Effector memory CD4-positive, alpha-beta T cell (primary cell): ENCODE data around the gene MYCBP.
"Not testable (repeated sequence)": the region's sequence is repeated elsewhere in the genome, so short reads cannot be mapped to it uniquely, and the experiment has no call there.

ENCODE experiments used
- DNase-seq, 3 donors: peaks; one replicate each; pipeline ENCODE4 v3.0.0-alpha.2; 2020
- H3K27ac ChIP-seq: 2 replicates; pipeline ENCODE4 v1.7.0; 2013; ENCODE audit warnings: mild to moderate bottlenecking, low read length, moderate library complexity; ENCODE audit not compliant: insufficient read depth, poor library complexity, severe bottlenecking
- H3K27me3 ChIP-seq: replicated peaks from 2 replicates; pipeline ENCODE4 v1.7.0; 2013; ENCODE audit warnings: mild to moderate bottlenecking, low read length; ENCODE audit not compliant: insufficient read depth, control insufficient read depth, poor library complexity, severe bottlenecking
- H3K36me3 ChIP-seq: 2 replicates; pipeline ENCODE4 v1.7.0; 2013; ENCODE audit warnings: mild to moderate bottlenecking, low read length, moderate library complexity; ENCODE audit not compliant: control insufficient read depth, insufficient read depth
- H3K4me1 ChIP-seq: 2 replicates; pipeline ENCODE4 v1.7.0; 2013; ENCODE audit warnings: low read length, mild to moderate bottlenecking; ENCODE audit not compliant: control insufficient read depth, insufficient read depth, poor library complexity, severe bottlenecking
- H3K4me3 ChIP-seq: 2 replicates; pipeline ENCODE4 v1.7.0; 2013; ENCODE audit warnings: low read length, low read depth, mild to moderate bottlenecking; ENCODE audit not compliant: insufficient read depth, poor library complexity, severe bottlenecking
- H3K9me3 ChIP-seq: 2 replicates; pipeline ENCODE4 v1.7.0; 2013; ENCODE audit warnings: mild to moderate bottlenecking, low read length, moderate library complexity; ENCODE audit not compliant: control insufficient read depth
- total RNA-seq, 3 donors: gene quantifications; one replicate each; lab custom pipeline; 2026; lab: John Stamatoyannopoulos, UW

MYCBP gene
- total RNA-seq, result 3.4 to 7.7 (median 6.9) reads per million in 3 donors

- Histone ChIP-seq H3K27ac (peak within 1 kb of the TSS; percentile 81), H3K4me3 (peak within 1 kb of the TSS; percentile 82), H3K36me3 (no peaks in the 10 kb centered on the region), H3K9me3 (no peaks in the 10 kb centered on the region), H3K4me1 (peaks cover 3% of the 10 kb centered on the region), H3K27me3 (no peaks in the 10 kb centered on the region)
- peak; percentile 94 to 96 (median 95) for DNase-seq
These were observed at the start of gene MYCBP for GRCh38 chr1:38873027-38873969. MYCBP (minus strand) TSS chr1:38873348; CDS start chr1:38873305, 43 bp downstream.

- Histone ChIP-seq H3K4me3 (no peak overlapping the region), H3K9me3 (no peaks in the 10 kb centered on the region), H3K27me3 (no peaks in the 10 kb centered on the region), H3K4me1 (no peaks in the 10 kb centered on the region), H3K36me3 (no peaks in the 10 kb centered on the region), H3K27ac (no peak overlapping the region)
- DNase-seq, result no peak
These were observed 46.0 kb upstream of the MYCBP start for GRCh38 chr1:38919130-38919529.

GRCh38 chr1:38918568-38918967, 45.4 kb upstream of the MYCBP start:
- DNase-seq, result no peak
- H3K27ac ChIP-seq, result no peak overlapping the region
- no peaks in the 10 kb centered on the region for H3K4me1 ChIP-seq
- H3K36me3 ChIP-seq, result no peaks in the 10 kb centered on the region
- no peaks in the 10 kb centered on the region for H3K9me3 ChIP-seq
- H3K27me3 ChIP-seq, result no peaks in the 10 kb centered on the region
- H3K4me3 ChIP-seq, result no peak overlapping the region

- Histone ChIP-seq H3K4me3 (no peak overlapping the region), H3K27me3 (no peaks in the 10 kb centered on the region), H3K9me3 (no peaks in the 10 kb centered on the region), H3K4me1 (no peaks in the 10 kb centered on the region), H3K36me3 (no peaks in the 10 kb centered on the region), H3K27ac (no peak overlapping the region)
- DNase-seq, result no peak
These were observed 44.6 kb upstream of the MYCBP start for GRCh38 chr1:38917772-38918171.

GRCh38 chr1:38917337-38917736, 44.2 kb upstream of the MYCBP start:
- Histone ChIP-seq H3K4me3 (no peak overlapping the region), H3K27ac (no peak overlapping the region), H3K9me3 (no peaks in the 10 kb centered on the region), H3K27me3 (no peaks in the 10 kb centered on the region), H3K4me1 (no peaks in the 10 kb centered on the region), H3K36me3 (no peaks in the 10 kb centered on the region)
- DNase-seq, result no peak

GRCh38 chr1:38915352-38915948, 42.3 kb upstream of the MYCBP start:
- Histone ChIP-seq H3K4me3 (no peak overlapping the region), H3K36me3 (no peaks in the 10 kb centered on the region), H3K9me3 (no peaks in the 10 kb centered on the region), H3K27me3 (no peaks in the 10 kb centered on the region), H3K27ac (no peak overlapping the region), H3K4me1 (no peaks in the 10 kb centered on the region)
- no peak for DNase-seq

- DNase-seq, H3K4me1 ChIP-seq, H3K4me3 ChIP-seq: not testable (repeated sequence)
These were observed 41.8 kb upstream of the MYCBP start for GRCh38 chr1:38914908-38915307.

GRCh38 chr1:38908821-38909220, 35.7 kb upstream of the MYCBP start:
- no peaks in the 10 kb centered on the region for H3K36me3 ChIP-seq
- H3K27me3 ChIP-seq, result no peaks in the 10 kb centered on the region
- H3K27ac ChIP-seq, result no peak overlapping the region
- H3K9me3 ChIP-seq, result no peaks in the 10 kb centered on the region
- no peaks in the 10 kb centered on the region for H3K4me1 ChIP-seq
- no peak overlapping the region for H3K4me3 ChIP-seq
- DNase-seq, result no peak

More at GRCh38 chr1:38914908-38915307, 41.8 kb upstream of the MYCBP start:
- not testable (repeated sequence) for H3K36me3 ChIP-seq, H3K9me3 ChIP-seq, H3K27me3 ChIP-seq, H3K27ac ChIP-seq

GRCh38 chr1:38905985-38906384, 32.8 kb upstream of the MYCBP start:
- no peak overlapping the region for H3K27ac ChIP-seq
- H3K4me3 ChIP-seq, result no peak overlapping the region
- H3K27me3 ChIP-seq, result no peaks in the 10 kb centered on the region
- no peaks in the 10 kb centered on the region for H3K36me3 ChIP-seq
- DNase-seq, result no peak
- no peaks in the 10 kb centered on the region for H3K9me3 ChIP-seq
- no peaks in the 10 kb centered on the region for H3K4me1 ChIP-seq

GRCh38 chr1:38899560-38899959, 26.4 kb upstream of the MYCBP start:
- Histone ChIP-seq H3K4me3 (no peak overlapping the region), H3K36me3 (no peaks in the 10 kb centered on the region), H3K9me3 (no peaks in the 10 kb centered on the region), H3K4me1 (no peaks in the 10 kb centered on the region), H3K27me3 (no peaks in the 10 kb centered on the region), H3K27ac (no peak overlapping the region)
- no peak for DNase-seq
